Omental fat pad (tissue), 4 donors: Measurements from ENCODE around the gene BCAS1. TPM values are rescaled to one million over a fixed set of nuclear protein-coding genes. Genes with fewer than 3 reads are reported as not detected.

Source experiments
- ATAC-seq: fragments of 150-250 bp; one replicate; pipeline ENCODE4 v1.9.1; 2016; ENCODE audit warnings: mild to moderate bottlenecking, moderate library complexity; ENCODE audit not compliant: low FRiP score
- DNase-seq: peaks from one replicate; pipeline ENCODE4 v3.0.0-alpha.2; 2019; ENCODE audit warnings: low spot score
- total RNA-seq, 4 donors: library from RNA; depleted of rRNA; stranded (reverse); fragments of >200 nt; gene quantifications; one replicate each; pipeline ENCODE4 v1.1.0, GENCODE V29; 2016
- TF ChIP-seq, protein P1 (sequence below), 3 donors: fragments of 450-650 bp; IDR thresholded peaks; one replicate each; pipeline ENCODE4 v1.5.1; 2016 to 2017; ENCODE audit warnings: antibody characterized with exemption in 3 of 3, mild to moderate bottlenecking in 3 of 3, moderate library complexity in 2 of 3

BCAS1 gene
- total RNA-seq, 4 donors from 2014 or later, result 0.50 to 2.2 (median 0.56) TPM; not detected in 1

DNA sequence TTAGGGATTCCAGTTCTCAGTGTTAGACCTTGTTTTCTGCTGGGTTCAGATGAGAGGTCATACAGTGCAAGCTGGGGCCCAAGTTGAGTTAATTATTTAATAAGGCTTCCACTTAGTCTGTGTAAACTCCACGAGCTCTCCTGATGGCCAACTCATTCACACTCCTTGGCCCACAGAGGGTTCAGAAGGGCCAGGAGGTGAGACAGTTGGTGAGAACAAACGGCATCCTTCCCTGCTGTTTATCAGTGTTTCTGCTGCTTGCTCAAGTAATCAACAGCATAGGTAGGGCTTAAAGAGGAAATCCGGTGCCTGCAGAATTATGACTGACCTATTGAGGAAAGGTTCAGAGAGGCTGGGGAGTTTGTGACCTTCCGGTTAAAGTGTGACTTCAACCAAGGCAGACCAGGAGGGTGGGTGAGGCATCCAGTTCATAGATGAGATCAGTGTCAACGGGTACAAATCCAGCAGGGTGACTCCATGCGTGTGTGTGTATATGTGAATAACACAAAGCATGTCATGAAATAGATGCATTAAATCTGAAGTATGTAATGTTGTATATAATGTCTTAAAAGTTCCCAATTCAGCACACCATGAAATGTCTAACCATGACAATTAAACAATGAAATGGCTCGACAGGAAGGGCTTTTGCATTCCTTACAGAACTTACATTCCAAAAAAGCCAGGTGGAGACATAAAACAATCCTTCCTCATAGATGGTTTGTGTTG, 37.4 kb upstream of the BCAS1 start:
- DNase-seq (no peak), ATAC-seq (no peak)
- TF ChIP-seq, protein P1, sequence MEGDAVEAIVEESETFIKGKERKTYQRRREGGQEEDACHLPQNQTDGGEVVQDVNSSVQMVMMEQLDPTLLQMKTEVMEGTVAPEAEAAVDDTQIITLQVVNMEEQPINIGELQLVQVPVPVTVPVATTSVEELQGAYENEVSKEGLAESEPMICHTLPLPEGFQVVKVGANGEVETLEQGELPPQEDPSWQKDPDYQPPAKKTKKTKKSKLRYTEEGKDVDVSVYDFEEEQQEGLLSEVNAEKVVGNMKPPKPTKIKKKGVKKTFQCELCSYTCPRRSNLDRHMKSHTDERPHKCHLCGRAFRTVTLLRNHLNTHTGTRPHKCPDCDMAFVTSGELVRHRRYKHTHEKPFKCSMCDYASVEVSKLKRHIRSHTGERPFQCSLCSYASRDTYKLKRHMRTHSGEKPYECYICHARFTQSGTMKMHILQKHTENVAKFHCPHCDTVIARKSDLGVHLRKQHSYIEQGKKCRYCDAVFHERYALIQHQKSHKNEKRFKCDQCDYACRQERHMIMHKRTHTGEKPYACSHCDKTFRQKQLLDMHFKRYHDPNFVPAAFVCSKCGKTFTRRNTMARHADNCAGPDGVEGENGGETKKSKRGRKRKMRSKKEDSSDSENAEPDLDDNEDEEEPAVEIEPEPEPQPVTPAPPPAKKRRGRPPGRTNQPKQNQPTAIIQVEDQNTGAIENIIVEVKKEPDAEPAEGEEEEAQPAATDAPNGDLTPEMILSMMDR (IDR thresholded peaks at IDR 0.05), result no peak

DNA sequence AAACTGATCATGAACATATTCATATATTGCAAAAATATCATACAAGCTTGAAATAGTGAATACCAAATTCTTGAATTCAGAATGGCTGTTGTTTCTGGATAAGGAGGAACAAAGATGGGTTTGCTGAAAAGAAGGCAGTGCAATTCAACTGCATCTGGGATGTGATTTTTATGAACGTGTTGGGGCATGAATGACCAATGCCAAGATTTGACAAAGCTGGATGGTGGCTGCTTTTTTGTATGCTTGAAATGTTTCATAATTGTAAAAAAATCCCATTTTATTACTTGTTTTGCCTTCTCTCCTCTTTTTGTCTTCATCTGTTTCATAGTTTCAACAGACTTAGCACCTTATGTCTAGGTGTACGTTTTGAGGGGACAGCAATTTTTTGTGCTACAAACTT, 36.8 kb upstream of the BCAS1 start:
- no peak for DNase-seq
- TF ChIP-seq, protein P1 (IDR thresholded peaks at IDR 0.05), result no peak
- no peak for ATAC-seq

DNA sequence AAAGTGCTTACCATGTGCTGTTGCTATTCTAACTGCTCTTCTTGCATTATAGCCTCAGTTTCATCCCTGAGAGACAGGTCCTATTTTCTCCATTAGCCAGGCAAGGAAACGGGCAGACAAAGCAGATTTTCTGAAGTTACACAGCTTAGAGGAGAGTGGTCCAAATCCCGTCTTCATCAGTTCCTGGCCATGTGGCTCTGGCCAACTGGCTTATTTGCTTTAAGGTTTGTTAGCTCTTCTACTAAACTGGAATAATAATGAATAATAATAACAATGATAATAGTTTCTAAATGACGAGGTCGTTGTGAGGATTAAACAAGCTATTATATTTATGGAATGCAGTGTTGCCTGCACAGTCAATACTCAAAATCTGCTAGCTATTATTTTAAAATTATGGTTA, 35.8 kb upstream of the BCAS1 start:
- TF ChIP-seq, protein P1 (IDR thresholded peaks at IDR 0.05), result no peak
- DNase-seq, result no peak
- no peak for ATAC-seq

DNA sequence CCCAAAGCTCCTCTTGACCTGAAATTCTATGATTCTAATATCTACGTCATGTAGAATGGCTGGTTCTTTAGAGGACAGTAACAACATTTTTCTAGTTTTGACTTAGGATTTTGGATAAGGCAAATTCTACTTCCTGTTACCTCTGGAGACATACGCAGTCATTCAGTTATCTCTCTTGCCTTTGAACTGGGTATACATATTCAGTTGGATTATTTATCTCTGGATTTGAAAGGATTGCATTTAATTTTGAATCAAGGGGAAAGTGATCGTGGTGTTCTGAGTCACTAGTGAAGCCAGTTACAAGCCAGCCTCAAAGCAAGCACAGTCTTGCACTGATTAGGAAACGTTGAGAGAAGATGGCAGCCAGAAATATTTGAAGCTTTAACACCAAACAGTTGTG, 35.3 kb upstream of the BCAS1 start:
- TF ChIP-seq, protein P1 (IDR thresholded peaks at IDR 0.05), result no peak
- ATAC-seq, result no peak
- no peak for DNase-seq

DNA sequence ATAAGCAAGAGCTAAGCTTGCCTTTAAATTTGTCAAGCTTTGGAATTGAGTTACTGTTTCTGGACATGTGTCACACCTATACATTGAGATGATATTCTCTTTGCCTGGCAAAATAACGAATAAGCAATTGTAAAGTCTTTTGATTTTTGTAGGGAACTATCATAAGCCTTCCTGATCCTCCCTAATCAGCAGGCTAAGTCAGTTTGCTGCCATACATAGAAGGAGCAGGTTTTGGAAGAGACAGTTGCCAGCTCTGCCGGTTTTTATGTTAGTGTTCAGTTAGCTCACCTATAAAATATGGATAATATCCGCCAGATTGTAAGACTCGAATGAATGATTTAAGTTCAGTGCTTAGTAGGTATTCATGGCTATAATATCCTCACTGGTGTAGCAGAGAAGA, 34.4 kb upstream of the BCAS1 start:
- no peak for DNase-seq
- TF ChIP-seq, protein P1 (IDR thresholded peaks at IDR 0.05), result no peak
- no peak for ATAC-seq

DNA sequence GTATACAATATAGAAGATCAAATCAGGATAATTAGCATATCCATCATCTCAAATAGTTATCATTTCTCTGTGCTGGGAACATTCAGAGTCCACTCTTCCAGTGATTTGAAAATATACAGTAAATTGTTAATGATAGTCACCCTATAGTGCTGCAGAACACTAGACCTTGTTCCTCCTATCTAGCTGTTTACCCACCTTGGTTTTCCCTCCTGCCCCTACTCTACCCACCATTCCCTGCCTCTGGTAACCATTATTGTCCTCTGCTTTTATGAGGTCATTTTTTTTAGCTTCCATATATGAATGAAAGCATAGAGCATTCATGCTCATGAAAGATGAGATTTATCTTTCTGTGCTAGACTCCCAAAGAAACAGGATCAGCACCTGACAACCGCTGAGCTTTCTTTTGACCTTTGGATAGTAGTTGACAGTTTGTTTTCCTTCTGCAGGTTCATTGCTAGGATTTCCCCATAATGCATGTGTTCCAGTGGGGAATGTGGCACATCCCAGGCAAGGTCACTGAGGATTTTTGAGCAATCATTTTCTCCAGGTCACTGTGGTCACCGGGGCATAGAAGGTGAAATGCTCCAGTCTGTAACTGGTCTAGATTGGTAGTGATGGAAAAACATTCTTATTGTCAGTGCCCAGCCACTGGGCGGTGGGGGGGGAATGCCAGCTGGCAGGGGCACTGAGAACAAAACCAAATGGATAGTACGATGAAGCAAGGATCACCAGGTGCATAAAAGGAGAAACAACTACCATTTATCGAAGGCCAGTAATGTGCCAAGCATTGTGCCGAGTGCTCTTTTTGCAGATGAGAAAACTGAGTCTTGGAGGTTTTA, 33.6 kb upstream of the BCAS1 start:
- ATAC-seq (no peak), DNase-seq (no peak)
- TF ChIP-seq, protein P1 (IDR thresholded peaks at IDR 0.05), result no peak
